M059J (cell line): Measurements from ENCODE around the gene GTPBP1. TPM values are rescaled to one million over a fixed set of nuclear protein-coding genes. Genes with fewer than 3 reads are reported as not detected.

Source experiments
- DNase-seq: peaks from one replicate; pipeline ENCODE4 v3.0.0-alpha.2; 2012; ENCODE audit warnings: low read depth
- total RNA-seq: library from RNA; depleted of rRNA; stranded (reverse); fragments of >200 nt; shearing (Covaris generic); gene quantifications from 2 replicates; pipeline ENCODE4 v1.2.3, GENCODE V29; 2014; rRNA removed

Gene GTPBP1
- total RNA-seq, result 22.1 and 37.5 TPM in 2 replicates

DNA sequence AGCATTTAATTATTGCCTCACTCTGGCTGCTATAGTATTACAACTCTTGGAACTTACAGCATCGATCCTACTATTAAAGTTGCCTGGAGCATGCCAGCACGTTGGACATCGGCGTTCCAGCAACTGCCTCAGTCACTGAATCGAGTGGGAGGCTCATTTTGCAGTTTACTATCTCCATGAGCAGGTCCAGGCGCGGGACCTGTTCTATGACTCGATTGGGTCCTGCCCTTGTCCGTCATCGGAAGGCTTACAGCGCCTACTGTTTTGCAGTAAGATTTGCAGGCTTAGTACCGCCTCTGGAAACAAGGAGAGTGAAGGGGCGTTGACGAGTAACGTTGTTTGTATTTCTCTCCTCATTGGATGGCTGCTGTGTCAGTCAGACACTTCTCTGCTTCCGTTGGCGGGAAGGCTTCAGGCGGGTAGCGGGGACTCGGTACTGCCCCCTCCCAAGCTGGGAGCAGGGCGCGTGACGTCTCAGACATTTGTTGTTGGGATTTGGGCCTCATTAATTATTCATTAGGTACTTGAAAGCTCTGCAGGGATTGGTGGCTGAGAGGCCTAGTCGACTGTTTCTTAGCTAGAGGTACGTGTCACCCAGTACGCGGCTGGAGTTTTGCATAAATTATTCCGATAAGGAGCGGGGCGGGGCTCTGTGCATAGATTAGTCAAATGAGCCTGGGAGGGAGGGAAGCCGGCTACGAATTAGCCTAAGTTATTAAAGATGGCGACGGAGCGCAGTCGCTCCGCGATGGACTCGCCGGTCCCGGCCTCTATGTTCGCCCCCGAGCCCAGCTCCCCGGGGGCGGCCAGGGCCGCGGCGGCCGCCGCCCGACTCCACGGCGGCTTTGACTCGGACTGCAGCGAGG lies at the start of gene GTPBP1:
GTPBP1 (plus strand) TSS at position 710 of the 866 bp plus-strand sequence; CDS start at position 722, 12 bp downstream.
- peak; percentile 99 for DNase-seq

DNA sequence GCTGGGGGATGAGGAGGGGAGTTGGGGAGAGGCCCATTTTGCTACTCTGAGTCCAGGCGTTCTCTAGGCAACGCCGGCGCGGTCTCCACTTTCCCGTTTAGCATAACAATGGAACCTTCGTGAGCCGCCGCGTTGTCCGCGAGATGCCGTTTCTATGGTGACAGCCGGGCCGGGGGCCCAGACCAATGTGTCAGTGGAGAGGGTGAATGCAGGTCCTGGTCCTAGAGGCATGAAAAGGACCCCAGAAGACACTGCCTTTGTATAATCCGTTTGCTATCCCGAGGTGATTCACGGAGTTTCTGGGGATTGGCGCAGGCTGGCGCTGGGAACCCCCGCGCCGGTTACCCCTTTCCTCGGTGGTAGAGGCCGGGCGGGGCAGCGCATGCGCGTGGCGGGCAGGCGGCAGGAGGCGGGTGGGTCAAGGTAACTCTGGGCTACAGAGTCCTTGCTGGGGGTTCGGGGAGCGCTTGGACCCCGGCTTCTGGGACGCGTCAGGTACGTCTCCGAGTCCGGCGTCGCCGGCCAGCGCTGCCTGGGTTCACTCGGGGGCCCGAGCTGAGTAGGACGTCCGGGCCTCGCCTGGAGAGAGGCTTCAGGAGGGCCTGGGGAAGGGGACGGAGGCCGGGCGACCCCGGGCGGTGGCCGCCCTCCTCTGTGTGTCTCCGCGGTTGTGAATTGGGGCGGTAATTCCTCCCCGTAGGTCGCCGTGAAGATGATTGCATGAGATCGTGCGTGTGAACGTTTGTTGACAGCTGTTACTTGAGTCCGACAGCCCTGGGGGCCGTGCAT lies 49.3 kb upstream of the GTPBP1 start, which contains the start of the genes CBY1 and FAM227A:
CBY1 (plus strand) TSS at position 383 of the 789 bp plus-strand sequence. CDS start 11,417 bp downstream, outside the sequence.
FAM227A (minus strand) TSS at position 137 of the 789 bp plus-strand sequence. CDS start 6,224 bp downstream, outside the sequence.
- DNase-seq, result peak; percentile 83

DNA sequence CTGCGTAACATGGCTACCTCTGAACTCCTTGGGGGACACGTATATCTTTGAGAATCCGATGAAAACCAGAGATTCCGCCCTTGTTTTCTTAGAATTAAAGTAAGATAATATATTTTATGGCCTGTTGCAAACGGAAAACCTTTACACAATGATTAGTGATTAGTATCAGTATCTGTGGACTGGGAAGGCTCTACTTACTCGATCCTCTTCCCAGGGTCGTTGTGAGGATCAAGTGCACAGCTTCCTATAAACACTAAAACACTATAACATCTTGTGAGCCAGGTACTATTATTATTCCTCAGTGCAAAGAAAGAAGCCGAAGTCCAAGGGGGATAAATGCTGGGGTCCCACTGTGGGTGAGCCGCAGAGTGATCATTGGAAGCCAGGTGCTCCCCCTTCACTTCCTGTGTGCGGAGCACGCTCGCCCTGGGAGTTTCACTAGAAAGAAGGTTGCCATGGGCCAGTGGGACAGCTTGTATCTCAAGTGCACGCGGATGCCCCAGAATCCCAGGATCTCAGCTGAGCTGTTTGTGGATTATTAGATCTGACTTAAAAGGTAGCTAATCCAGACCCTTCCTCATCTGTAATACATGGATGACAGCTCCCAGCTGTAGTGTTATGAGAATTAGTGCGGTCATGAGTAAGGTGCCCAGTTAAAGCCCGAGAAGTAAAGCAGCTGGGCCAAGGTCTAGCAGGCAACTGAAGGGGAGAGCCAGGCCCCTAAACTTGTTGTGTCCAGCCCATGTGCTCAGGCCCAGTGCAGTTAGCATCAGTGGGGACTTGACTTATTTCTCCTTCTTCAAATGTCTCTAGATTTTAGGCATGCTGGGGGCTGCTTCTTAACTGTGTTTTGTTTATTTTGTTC lies 48.5 kb upstream of the GTPBP1 start:
- no peak for DNase-seq

DNA sequence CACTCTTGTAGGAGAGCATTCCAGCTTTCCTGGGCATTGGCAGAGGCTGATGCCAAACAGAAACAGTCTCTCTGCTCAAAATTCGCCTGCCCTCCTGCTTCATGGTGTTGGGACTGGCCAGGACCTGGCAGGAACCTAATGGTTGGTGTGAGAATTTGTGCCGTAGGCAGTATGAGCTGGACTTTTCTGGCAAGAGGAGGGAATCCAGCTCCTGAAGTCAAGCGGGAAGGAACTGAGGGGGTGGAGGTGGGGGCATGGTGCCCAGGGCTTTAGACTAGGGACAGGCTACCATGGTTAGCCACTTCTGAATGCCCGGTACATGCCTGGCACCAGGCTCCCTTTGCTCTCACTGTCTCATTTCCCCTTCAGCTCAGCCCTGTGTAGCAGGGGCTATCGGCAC lies 30.9 kb upstream of the GTPBP1 start:
- peak; percentile 63 for DNase-seq

DNA sequence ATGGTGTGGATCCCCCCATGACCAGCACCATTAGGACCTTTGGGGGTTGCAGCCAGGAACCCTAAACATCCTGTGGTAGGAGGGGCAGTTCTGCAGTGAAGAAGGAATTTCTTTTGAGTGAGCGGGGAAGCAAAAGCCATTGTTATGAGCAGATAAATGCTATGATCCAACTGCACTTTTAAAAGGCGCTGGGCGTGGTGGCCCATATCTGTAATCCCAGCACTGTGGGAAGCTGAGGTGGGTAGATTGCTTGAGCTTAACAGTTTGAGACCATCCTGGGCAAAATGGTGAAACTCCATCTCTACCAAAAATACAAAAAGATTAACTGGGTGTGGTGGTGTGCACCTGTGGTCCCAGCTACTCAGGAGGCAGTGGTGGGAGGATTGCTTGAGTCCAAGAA lies 29.9 kb upstream of the GTPBP1 start:
- DNase-seq, result no peak

DNA sequence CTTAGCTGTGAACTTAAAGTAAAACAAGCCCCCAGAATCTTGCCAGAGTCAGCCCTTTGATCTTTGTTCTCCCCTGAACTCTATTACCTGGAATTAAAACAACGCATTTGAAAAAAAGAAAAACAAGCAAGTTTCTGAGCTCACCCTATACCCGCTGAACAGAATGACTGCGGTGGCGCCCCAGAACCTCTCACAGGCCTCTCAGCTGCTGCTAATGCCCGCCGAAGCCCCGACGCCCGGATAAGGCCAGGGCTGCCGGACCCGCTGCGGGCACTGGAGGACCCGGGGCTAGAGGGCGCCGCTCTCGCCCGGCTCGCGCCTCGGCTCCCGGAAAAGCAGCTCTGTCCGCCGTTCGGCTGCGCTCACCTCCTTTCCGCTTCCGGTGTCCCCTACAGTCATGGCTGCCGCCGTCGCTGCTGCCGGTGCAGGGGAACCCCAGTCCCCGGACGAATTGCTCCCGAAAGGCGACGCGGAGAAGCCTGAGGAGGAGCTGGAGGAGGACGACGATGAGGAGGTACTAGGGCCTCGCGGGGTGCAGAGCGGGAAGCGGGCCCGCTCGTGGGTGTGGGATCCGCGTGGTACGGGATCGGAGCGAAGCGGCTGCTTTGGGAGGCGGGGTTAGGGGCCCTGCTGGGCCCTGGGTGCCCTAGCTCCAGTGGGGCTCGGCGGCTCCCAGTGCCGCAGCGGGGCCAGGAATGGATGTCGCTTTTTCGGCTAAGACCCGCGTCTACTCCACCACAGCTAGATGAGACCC lies 24.0 kb upstream of the GTPBP1 start, which contains the start of gene TOMM22:
TOMM22 (plus strand) TSS at position 376 of the 754 bp plus-strand sequence; CDS start at position 398, 22 bp downstream.
- DNase-seq, result peak; percentile 79

DNA sequence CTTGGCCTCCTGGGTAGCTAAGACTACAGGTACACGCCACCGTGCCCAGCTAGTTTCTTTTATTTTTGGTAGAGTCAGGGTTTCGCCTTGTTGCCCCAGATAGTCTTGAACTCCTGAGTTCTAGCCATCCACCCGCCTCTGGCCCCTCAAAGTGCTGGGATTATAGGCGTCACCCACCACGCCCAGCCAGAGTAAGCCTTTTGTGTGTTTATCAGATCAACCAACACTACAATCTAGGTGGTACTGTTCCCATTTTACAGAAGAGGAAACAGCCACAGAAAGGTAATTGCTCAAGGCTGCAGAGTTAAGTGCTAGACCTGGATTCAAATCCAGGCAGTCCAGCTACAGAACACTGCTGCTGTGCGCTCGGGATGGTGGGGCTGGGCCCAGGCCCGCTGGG lies 20.8 kb upstream of the GTPBP1 start:
- DNase-seq, result no peak

DNA sequence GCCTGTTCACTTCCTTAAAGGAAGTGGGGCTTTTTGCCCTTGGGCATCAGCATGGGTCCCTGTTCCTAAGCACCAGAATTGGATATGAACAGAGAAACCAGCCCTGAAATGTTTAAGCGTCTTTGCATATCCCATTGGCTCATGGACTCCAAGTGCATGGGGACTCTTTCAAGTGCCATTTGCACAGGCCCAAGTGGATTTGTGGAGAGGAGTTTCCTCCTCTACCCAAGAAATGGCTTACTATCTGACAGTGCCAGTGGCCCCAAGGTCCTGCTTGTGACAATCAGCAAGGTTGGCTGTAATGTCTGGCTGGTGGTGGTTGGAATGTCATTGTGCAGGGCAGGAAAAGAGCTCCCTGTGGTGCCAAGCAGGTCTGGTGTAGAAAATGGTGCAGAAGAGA lies 20.0 kb upstream of the GTPBP1 start:
- no peak for DNase-seq

DNA sequence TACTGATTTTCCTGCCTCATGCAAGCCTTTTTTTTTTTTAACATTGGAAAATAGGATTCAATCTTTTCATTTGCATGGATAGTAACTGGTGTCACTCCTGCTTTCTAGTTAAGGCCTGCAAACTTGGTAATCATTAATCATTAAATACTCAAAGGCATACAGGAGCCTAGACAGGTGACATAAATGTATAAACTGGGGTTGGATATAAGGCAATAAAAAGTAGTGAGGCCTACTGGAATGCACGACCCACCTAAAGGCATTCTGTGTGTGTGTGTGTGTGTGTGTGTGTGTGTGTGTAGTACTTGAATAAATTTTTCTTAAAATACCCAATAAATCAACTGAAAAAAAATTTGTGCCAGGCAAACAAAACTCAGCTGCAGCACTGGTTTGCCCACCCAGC lies 16.1 kb upstream of the GTPBP1 start:
- DNase-seq, result no peak

DNA sequence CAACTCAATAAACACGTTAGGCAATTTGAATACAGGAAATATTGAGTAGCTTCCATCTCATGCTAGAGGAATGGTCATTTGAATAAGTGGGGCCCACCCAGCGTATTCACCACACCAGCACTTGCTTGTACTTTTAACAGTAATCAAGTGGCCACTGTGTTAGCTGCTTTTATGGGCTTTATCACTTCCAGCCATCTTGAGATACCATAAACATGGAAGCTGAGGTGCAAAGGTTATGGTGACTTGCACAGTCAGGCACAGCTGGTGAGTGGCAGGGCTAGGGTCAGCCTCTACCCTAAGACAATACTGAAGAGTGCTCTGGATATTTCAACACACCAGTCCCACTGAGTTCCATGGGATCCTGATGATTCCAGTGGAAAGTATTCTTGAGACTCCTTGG lies 11.7 kb upstream of the GTPBP1 start:
- no peak for DNase-seq

DNA sequence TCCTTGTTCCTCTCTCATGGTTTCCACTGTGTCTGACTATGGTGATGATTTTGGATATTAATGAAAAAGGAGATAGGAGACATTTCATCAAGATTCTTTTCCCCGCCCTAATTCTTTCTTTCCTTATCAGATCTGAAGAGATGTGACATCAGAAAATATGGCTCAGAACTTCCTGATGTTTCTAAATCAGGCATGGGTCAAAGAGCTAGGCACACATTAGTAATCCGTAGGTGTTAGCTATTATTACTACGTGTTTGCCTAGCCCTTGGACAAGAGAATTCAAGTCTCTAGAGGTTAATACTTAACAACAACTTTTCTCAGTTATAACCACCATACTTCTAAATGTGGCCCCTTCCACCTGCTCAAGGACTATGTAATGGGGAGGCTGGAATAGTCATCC lies 10.8 kb upstream of the GTPBP1 start:
- no peak for DNase-seq

DNA sequence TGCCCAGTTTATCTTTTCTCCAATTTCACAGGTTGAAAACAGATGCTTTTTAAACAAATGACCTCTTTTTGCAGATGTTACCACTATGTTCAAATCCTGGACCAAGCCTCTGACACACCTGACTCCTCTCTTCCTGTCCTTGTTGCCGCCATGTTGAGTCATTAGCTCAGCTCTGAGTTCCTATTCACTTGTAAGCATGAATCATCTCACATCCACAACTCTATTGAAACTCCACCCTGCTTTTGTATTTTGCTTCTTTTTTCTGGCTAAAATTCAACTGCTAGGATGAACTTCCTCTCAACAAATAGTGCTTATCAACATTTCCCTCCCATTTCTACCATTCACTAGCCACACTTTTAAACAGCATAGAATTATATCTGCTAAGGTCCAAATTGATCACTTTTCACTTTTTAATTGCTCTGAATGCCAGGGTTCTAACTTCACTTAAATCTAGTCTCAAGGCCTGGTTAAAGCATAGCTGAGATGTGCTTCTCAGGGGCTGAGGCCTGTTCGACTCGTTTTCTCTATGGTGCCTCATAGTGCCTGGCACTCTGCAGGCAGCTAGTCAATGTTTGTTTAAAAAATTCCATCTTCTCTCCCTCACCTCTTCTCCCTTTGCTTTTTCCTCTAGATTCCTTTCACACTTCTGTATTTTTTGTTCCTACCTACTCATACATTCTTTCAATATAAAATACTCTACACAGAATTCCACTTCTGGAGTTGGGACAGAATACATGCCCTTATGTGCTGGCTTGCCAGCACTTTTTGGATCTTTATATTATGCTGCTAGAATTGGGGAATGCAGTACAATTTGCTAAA lies 8.9 kb upstream of the GTPBP1 start:
- DNase-seq, result peak; percentile 85

DNA sequence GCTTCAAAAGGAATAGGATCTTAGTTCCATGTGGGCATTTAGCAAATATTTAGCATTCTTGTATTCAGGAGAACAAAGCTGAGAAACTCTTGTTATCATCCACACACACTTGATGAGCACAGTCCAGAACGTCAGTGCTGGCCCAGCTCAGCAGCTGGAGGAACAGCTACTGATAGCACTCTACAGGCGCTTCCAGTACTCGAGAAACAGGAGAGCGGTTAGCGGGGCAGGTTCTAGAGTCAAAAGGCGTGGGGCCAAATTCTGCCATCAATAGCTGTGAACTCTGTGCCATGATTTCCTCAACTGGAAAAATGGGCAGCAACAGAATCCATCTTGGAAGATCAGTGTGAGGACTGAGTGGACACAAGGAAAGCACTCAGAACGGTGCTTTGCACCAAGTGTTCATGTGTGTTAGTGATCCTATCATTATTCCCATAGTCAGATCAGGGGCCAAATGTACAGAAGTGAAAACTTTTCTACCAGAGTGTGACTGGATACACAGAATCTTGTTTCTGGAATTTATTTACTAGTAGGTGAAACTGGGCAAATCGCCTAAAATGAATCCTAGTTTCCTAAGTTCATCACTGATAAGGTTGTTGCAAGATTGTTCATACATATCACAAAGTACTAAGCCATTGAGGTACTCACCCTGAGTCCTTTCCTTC lies 8.2 kb upstream of the GTPBP1 start:
- DNase-seq, result peak; percentile 24

DNA sequence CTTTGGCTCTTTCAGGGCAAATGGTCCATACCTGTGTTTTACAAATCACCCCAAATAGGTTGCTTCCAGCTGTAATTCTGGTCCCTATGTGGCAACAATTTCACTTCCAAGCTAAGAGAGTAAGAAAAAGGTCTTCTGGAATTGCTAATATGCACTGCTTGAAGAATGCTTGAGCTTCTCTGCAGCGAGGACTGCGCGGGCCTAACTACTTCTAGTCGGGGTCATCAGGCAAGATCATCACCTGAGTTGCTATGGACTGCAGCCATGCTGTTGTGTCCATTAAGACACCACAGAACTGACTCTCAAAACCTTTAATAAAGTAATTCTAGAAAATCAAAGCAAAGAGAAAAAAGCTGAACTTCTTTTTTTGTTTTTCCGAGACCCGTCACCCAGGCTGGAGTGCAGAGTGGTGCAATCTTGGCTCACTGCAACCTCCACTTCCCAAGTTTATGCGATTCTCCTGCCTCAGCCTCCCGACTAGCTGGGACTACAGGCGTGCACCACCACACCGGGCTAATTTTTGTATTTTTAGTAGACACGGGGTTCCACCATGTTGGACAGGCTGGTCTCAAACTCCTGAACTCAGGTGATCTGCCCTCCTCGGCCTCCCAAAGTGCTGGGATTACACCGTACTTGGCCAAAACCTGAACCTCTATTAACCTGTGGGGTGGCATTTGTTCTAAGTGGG lies 7.2 kb upstream of the GTPBP1 start:
- no peak for DNase-seq

DNA sequence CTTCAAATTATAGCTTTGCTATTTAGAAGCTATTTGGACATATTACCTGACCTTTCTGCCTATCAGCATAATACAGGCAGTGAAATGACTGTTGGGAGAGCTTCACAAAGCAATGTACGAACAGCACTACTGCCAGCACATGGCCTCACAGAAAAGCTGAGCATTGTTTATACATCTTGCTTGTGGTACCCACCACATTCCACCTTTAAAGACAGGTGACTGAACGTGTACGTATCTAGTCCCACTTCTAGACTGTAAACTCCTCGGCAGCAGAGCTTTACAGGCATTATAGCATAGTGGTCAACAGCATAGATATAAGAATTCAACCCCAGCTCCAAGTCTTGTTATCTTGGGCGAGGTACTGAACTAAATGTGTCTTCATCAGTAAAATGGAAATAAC lies 6.6 kb upstream of the GTPBP1 start:
- DNase-seq, result no peak

DNA sequence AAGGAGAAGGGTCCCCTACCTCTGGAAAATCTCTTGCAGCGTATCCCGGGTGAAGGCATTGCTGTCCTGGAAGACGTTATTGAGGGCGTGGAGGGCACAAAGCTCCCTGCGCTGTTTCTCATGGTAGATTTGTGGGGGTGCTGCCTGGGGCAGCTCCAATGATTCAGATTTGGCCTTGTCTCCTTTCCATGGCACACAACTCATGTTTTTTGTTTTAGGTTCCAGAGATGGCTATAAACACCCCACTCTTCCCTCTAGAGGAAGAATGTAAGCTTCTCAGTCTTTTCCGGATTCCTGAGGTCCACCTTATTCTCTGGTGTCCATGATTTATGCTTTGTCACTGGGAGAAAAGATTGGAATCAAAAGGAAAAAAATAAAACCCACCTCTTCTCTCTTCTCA lies 6.0 kb upstream of the GTPBP1 start:
- peak; percentile 65 for DNase-seq

DNA sequence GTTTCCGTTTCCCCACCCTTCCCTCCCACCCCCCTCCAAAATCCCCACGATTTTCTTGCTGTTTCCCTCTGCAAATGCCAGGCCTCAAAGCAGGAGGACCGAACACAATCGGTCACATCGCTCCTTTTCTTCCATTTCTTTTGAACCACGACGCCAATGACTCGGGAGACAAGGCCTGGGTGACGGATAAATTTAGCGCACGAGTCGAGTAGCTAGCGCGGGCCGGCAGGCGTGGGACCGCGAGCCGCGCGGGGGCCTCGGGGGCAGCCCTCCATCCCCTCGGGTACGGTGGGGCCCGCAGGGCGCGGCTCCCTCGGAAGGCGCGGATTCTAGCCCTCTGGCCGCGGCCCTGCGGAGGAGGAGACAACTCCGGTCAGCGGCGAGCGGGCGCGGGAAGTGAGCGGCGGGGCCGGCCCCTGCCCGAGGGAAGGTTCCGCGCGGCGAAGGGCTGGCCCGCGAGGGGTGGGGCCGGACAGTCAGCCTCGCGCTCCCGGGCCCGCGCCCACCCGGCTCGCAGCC lies 5.4 kb upstream of the GTPBP1 start:
- peak; percentile 63 for DNase-seq
